ENCODE results near the gene SLC35G2. TPM values are rescaled to one million over a fixed set of nuclear protein-coding genes. Genes with fewer than 3 reads are reported as not detected.
"Not testable (repeated sequence)": the region's sequence is repeated elsewhere in the genome, so short reads cannot be mapped to it uniquely, and the experiment has no call there.

SLC35G2 gene
- total RNA-seq, 2 experiments from 2014 or later: 0.19 to 0.28 TPM

DNA sequence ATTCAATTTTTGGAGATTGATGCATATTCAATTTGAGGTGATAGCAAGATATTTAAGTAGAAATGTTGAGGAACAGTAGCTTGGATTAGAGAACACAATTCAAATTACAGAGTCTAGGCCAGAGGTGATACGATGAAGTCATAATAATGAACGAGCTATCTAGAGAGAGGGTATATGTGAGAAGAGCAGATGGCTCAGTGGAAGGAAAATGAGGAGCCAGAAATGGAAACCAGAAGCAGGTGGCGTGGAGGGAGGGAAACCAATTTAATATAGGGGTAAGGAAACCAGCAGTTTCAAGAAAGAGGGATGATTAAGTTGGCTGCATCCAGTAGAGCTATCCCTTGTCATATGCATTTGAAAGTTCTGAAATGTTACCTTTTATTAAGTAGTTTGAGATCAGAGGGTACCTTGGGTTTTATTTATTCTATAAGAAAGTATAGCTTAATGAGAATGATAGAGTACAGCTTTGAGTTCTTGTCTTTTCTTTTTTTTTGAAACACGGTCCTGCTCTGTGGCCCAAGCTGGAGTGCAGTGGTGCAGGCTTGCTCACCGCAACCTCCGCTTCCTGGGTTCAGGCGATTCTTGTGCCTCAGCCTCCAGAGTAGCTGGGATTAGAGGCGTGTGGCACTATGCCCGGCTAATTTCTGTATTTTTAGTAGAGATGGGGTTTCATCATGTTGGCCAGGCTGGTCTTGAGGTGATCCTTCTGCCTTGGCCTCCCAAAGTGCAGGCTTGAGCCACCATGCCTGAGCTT lies 65.2 kb downstream of the SLC35G2 start:
- Mint-ChIP-seq H3K27ac (peak overlapping the region; percentile 30), H3K4me1 (peaks cover 39% of the 10 kb centered on the region), H3K36me3 (peaks cover 25% of the 10 kb centered on the region), H3K4me3 (peak overlapping the region; percentile 21), H3K9me3 (peaks cover 2% of the 10 kb centered on the region), H3K27me3 (no peaks in the 10 kb centered on the region)
- no peak for DNase-seq
- ATAC-seq (ENCODE audit: low read depth): no peak
- POLR2A ChIA-PET: interaction anchor here (1.2 to 2.3 kb wide), 3 partner anchors 21 to 132 kb away, joined by 5 to 17 read pairs (median 7); partner anchors contain the start of genes NCK1 and STAG1

DNA sequence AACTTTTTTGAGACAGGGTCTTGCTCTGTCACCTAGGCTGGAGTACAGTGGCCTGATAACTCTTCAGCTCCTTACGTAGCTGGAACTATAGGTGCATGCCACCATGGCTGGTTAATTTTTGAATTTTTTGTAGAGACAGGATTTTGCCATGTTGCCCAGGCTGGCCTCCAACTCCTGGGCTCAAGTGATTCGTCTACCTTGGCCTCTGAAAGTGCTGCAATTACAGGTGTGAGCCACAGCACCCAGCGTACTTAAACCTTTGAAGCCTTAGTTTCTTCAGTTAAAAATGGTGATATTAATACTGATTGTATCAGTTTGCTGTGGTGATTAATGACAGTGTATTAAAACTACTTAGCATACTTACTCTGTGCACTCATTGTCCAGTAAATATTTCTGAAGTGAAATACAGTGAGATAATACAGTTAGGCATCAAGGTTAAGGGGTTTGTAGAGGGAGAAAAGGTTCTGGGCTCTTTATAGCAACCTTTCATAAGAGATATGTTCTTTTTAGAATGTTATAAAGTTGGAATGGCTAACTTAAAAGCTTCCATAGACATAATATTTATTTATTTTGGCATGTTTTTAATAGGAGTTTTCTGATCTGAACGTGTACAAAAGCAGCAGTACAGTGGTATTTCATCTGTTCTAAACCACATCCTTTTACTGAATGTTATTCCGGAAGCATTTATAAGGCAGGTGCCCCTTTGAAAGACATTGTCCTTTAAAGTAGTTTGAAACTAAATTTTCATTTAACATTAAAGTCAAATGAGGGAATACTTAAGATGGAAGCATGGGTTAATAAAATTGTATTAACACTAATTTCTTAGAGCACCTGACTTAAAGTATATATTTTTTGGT lies 66.7 kb downstream of the SLC35G2 start:
- Mint-ChIP-seq H3K27me3 (no peaks in the 10 kb centered on the region), H3K9me3 (no peaks in the 10 kb centered on the region), H3K36me3 (peaks cover 30% of the 10 kb centered on the region), H3K4me3 (peak overlapping the region; percentile 49), H3K4me1 (peaks cover 37% of the 10 kb centered on the region), H3K27ac (peak overlapping the region; percentile 77)
- POLR2A ChIA-PET: interaction anchor here (2.0 to 2.3 kb wide), 2 partner anchors 24 to 134 kb away, joined by 7 to 17 read pairs; partner anchors contain the start of genes NCK1 and STAG1
- ATAC-seq (ENCODE audit: low read depth) (peak; percentile 84), DNase-seq (no peak)

DNA sequence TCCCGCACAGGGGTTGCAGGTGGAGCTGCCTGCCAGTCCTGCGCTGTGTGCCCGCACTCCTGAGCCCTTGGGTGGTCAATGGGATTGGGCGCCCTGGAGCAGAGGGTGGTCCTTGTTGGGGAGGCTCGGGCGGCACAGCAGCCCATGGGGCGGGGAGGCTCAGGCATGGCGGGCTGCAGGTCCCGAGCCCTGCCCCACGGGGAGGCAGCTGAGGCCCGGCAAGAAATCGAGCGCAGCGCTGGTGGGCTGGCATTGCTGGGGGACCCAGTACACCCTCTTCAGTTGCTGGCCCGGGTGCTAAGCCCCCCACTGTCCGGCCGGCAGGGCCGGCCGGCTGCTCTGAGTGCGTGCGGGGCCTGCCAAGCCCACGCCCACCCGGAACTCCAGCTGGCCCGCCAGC lies 71.0 kb downstream of the SLC35G2 start:
- Mint-ChIP-seq H3K4me3 (no peak overlapping the region), H3K27me3 (no peaks in the 10 kb centered on the region), H3K9me3 (peaks cover 12% of the 10 kb centered on the region), H3K36me3 (peaks cover 53% of the 10 kb centered on the region), H3K27ac (no peak overlapping the region), H3K4me1 (peaks cover 22% of the 10 kb centered on the region)
- no peak for ATAC-seq (ENCODE audit: low read depth)
- DNase-seq: no peak
- POLR2A ChIA-PET: interaction anchor here (2.1 kb wide), 1 partner anchor 28 kb away, joined by 5 read pairs; the partner anchor contains the start of gene NCK1

DNA sequence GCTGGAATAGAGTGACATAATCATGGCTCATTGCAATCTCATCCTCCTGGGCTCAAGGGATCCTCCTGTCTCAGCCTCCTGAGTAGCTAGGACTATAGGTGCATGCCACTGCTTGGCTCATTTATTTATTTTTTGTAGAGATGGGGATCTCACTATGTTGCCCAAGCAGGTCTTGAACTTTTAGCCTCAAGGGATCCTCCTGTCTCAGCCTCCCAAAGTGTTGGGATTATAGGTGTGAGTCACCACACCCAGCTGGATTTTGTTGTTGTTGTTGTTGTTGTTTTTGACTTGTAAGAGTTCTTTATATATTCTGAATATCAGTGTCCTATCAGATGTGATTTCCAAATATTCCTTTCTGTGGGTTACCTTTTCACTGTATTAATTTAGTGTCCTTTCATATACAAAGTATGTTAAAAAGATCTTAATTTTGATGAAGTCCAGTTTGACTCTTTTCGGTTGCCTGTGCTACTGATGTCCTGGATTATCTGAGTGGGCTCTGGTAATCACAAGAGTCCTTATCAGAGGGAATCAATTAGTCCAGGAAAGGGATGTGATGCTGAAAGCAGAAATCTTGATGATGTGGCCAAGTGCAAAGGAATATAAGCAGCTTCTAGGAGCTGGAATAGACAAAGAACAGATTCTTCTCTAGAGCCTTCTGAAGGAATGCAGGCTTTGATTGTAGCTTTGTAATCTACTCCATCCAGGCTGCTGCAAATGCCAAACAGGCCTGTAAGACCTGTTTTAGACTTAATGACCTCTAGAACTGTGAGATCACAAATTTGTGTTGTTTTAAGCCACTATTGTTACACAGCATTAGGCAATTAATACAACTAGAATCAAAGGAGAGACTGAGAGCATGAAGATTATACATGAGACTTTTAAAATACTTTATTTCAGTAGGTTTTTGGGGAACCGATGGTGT lies 73.3 kb downstream of the SLC35G2 start:
- Mint-ChIP-seq H3K27me3 (no peaks in the 10 kb centered on the region), H3K36me3 (peaks cover 56% of the 10 kb centered on the region), H3K4me1 (peaks cover 8% of the 10 kb centered on the region), H3K9me3 (peaks cover 12% of the 10 kb centered on the region), H3K27ac (no peak overlapping the region), H3K4me3 (no peak overlapping the region)
- no peak for ATAC-seq (ENCODE audit: low read depth)
- no peak for DNase-seq
- POLR2A ChIA-PET: no interaction called here

DNA sequence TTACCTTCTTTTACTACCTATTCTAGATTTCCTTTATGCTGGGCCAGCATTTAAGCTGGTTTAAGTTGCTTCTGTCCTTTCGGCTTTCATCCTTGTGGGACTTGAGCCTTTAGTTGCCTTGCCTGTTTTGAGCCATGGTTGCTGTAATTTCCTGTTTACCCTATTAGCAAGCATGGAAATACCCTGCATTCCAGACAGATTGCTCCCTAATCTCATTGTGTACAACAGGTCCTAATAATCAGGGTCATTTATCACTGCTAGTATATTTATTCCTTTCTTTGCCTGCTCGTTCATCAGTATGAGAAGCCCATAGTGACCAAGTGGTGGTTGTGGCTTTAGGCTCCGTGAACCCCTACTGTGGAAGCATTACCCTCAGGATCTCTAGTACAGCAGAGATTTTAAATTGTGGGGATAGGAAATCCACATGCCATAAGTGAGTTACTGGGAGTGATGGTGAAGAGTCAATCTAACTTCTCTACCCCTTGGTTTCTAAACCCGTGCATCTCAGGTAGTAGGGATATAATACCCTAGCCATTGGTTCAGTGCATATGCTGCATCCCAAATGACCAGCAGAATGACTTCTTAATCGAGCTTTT lies 75.0 kb downstream of the SLC35G2 start:
- Mint-ChIP-seq H3K36me3 (peaks cover 53% of the 10 kb centered on the region), H3K9me3 (peaks cover 12% of the 10 kb centered on the region), H3K4me1 (peaks cover 13% of the 10 kb centered on the region), H3K27ac (no peak overlapping the region), H3K27me3 (no peaks in the 10 kb centered on the region), H3K4me3 (no peak overlapping the region)
- ATAC-seq (ENCODE audit: low read depth): no peak
- no peak for DNase-seq
- POLR2A ChIA-PET: no interaction called here

DNA sequence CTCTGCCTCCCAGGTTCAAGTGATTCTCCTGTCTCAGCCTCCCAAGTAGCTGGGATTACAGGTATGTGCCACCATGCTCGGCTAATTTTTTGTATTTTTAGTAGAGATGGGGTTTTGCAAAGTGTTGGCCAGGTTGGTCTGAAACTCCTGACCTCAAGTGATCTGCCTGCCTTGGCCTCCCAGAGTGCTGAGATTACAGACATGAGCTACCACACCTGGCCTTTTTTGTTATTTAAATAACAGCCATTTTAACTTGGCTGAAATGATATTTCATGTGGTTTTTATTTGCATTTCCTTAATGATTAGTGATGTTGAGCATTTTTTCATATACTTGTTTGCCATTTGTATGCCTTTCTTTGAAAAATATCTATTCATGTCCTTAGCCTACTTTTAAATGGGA lies 78.2 kb downstream of the SLC35G2 start:
- H3K4me3 Mint-ChIP-seq; POLR2A ChIA-PET; ATAC-seq (ENCODE audit: low read depth); DNase-seq; H3K27ac Mint-ChIP-seq; H3K27me3 Mint-ChIP-seq: not testable (repeated sequence)
- H3K36me3 Mint-ChIP-seq: peaks cover 54% of the 10 kb centered on the region
- peaks cover 33% of the 10 kb centered on the region for H3K4me1 Mint-ChIP-seq
- peaks cover 17% of the 10 kb centered on the region for H3K9me3 Mint-ChIP-seq

DNA sequence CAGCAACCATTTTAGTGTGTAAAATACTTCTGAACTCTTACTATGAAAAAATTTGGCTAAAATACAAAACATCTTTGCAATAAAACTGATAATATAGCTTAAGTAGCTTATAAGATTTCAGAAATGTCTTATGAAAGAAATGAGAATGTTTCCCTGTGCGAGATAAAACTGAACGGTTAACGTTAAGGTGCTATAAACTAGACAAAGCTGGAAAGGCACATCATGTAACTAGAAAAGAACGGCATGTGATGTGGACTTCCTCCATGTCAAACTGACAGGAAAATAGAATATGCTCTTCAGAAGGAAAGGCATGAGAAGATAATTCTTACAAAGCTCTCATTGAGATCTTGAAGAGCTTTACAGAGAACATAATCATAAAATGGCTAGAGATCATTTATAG lies 79.6 kb downstream of the SLC35G2 start:
- H3K4me1 Mint-ChIP-seq: peaks cover 30% of the 10 kb centered on the region
- POLR2A ChIA-PET: interaction anchor here (1.0 kb wide), 2 partner anchors 12 to 37 kb away, joined by 3 read pairs; partner anchors contain the start of gene NCK1
- no peak overlapping the region for H3K4me3 Mint-ChIP-seq
- no peaks in the 10 kb centered on the region for H3K27me3 Mint-ChIP-seq
- no peak for DNase-seq
- peaks cover 15% of the 10 kb centered on the region for H3K9me3 Mint-ChIP-seq
- peaks cover 53% of the 10 kb centered on the region for H3K36me3 Mint-ChIP-seq
- no peak for ATAC-seq (ENCODE audit: low read depth)
- no peak overlapping the region for H3K27ac Mint-ChIP-seq

DNA sequence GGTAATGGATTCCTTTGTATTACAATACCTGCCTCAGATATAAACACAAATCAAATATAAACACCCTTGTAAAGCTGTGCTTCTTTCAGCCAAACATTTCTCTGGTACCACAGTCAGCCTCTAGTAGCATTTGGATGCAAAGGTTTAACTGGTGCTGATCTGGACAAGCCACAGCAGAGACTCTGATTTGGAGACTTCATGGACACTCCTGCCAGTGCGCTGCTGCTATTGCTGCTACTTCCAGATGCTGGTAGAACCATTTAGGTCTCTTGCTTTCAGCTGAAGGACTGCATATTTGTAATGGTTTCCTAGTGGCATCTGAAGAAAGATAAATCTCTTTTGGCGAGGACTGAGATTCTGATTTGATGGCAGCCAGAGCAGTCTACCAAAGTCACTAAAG lies 80.0 kb downstream of the SLC35G2 start:
- POLR2A ChIA-PET: interaction anchor here (1.0 kb wide), 2 partner anchors 11 to 37 kb away, joined by 3 read pairs; partner anchors contain the start of gene NCK1
- peaks cover 30% of the 10 kb centered on the region for H3K4me1 Mint-ChIP-seq
- peaks cover 53% of the 10 kb centered on the region for H3K36me3 Mint-ChIP-seq
- no peak for DNase-seq
- ATAC-seq (ENCODE audit: low read depth): no peak
- H3K27ac Mint-ChIP-seq: no peak overlapping the region
- H3K9me3 Mint-ChIP-seq: peaks cover 17% of the 10 kb centered on the region
- H3K27me3 Mint-ChIP-seq: no peaks in the 10 kb centered on the region
- H3K4me3 Mint-ChIP-seq: no peak overlapping the region

DNA sequence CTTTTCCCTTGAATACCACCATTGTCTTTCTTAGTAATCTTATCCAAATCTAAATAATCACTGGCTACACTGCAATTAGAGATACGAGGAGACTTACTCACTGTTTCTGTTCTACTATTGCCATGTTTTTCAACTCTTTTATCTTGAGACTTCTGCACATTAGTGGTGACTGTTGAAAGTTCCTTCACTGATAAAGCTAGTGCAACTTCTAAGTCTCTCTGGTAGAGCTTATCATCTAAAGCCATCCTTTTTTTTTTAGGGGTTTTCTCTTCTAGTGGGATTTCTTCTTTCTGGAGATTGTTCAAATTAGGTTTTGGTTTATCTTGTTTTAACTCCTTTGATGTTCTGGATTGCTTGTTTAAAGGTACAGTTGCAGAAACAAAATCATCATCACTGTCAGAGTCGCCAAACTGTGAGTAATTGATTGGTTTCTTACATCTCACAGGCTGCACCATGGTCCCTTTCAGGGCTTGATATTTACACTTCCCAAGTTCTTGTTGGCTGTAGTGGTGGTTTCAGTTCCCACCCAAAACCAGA lies 80.8 kb downstream of the SLC35G2 start:
- POLR2A ChIA-PET: interaction anchor here (1.0 kb wide), 1 partner anchor 38 kb away, joined by 3 read pairs; the partner anchor contains the start of gene NCK1
- ATAC-seq (ENCODE audit: low read depth) (no peak), DNase-seq (no peak)
- Mint-ChIP-seq H3K27me3 (no peaks in the 10 kb centered on the region), H3K9me3 (peaks cover 20% of the 10 kb centered on the region), H3K4me3 (no peak overlapping the region), H3K27ac (peak overlapping the region; percentile 8), H3K36me3 (peaks cover 52% of the 10 kb centered on the region), H3K4me1 (peaks cover 31% of the 10 kb centered on the region)

DNA sequence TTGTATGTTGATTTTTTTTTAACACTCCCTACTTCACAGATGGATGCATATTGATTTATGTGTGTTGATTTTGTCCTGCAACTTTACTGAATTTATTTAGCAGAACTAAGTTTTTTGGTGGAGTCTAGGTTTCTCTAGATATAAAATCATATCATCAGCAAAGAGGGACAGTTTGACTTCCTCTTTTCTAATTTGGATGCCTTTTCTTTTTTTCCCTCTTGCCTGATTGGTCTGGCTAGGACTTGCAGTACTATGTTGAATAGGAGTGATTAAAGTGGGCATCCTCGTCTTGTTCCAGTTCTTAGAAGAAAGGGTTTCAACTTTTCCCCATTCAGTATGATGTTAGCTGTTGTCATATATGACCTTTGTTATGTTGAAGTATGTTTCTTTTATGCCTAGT lies 81.8 kb downstream of the SLC35G2 start:
- ATAC-seq (ENCODE audit: low read depth); DNase-seq; H3K4me3 Mint-ChIP-seq; H3K27me3 Mint-ChIP-seq; H3K27ac Mint-ChIP-seq; POLR2A ChIA-PET: not testable (repeated sequence)
- Mint-ChIP-seq H3K36me3 (peaks cover 58% of the 10 kb centered on the region), H3K9me3 (peaks cover 20% of the 10 kb centered on the region), H3K4me1 (peaks cover 31% of the 10 kb centered on the region)

DNA sequence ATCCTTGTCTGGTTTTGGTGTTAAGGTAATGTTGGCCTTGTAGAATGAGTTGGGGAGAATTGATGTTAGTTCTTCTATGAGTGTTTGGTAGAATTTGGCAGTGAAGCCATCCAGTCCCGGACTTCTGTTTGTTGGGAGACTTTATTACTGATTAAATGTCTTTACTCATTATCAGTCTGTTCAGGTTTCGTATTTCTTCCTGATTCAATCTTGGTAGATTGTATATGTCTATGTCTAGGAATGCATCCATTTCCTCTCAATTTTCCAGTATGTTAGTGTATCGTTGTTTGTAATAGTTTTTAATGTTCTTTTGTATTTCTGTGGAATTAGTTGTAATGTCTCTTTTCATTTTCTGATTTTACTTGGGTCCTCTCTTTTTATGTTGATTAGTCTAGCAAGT lies 82.5 kb downstream of the SLC35G2 start:
- no peak overlapping the region for H3K27ac Mint-ChIP-seq
- H3K27me3 Mint-ChIP-seq: no peaks in the 10 kb centered on the region
- H3K36me3 Mint-ChIP-seq: peaks cover 58% of the 10 kb centered on the region
- ATAC-seq (ENCODE audit: low read depth) (no peak), DNase-seq (no peak)
- H3K9me3 Mint-ChIP-seq: peaks cover 20% of the 10 kb centered on the region
- H3K4me1 Mint-ChIP-seq: peaks cover 35% of the 10 kb centered on the region
- H3K4me3 Mint-ChIP-seq: no peak overlapping the region
- POLR2A ChIA-PET: no interaction called here

DNA sequence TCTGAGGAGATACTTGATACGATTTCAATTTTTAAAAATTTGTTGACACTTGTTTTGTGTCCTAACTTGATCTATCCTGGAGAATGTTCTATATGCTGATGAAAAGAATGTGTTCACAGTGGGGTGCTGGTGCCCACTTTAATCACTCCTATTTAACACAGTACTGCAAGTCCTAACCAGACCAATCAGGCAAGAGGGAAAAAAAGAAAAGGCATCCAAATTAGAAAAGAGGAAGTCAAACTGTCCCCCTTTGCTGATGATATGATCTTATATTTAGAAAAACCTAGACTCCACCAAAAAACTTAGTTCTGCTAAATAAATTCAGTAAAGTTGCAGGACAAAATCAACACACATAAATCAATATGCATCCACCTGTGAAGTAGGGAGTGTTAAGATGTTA lies 83.6 kb downstream of the SLC35G2 start:
- H3K27ac Mint-ChIP-seq; H3K4me3 Mint-ChIP-seq; ATAC-seq (ENCODE audit: low read depth); H3K27me3 Mint-ChIP-seq; DNase-seq: not testable (repeated sequence)
- Mint-ChIP-seq H3K9me3 (peaks cover 20% of the 10 kb centered on the region), H3K4me1 (peaks cover 33% of the 10 kb centered on the region), H3K36me3 (peaks cover 62% of the 10 kb centered on the region)
- POLR2A ChIA-PET: interaction anchor here (0.7 kb wide), 1 partner anchor 150 kb away, joined by 6 read pairs; the partner anchor contains the start of gene STAG1
